Kidney epithelial cell (primary cell): ENCODE data around the gene PPP5C. TPM values are rescaled to one million over a fixed set of nuclear protein-coding genes. Genes with fewer than 3 reads are reported as not detected.

Experiments
- DNase-seq: peaks from one replicate; pipeline ENCODE4 v3.0.0-alpha.2; 2010; ENCODE audit warnings: low read depth
- H3K27me3 ChIP-seq: 2 replicates; pipeline ENCODE4 v1.6.0; 2011; ENCODE audit warnings: low read length; ENCODE audit not compliant: control insufficient read depth, insufficient read depth
- H3K36me3 ChIP-seq: 2 replicates; pipeline ENCODE4 v1.5.1; 2011; ENCODE audit warnings: low read length; ENCODE audit not compliant: control insufficient read depth, insufficient read depth
- H3K4me3 ChIP-seq: 2 replicates; pipeline ENCODE4 v1.5.1; 2011; ENCODE audit warnings: low read depth, mild to moderate bottlenecking, control low read depth, low read length
- CTCF ChIP-seq: IDR thresholded peaks from 2 replicates; pipeline ENCODE4 v1.5.1; 2011; ENCODE audit warnings: mild to moderate bottlenecking, moderate library complexity, low read length, control low read depth, inconsistent platforms; ENCODE audit not compliant: insufficient read depth, poor library complexity, severe bottlenecking
- total RNA-seq: library from RNA; depleted of rRNA; stranded (reverse); fragments of >200 nt; gene quantifications from 2 replicates; pipeline ENCODE4 v1.2.3, GENCODE V29; 2015

Gene PPP5C
- total RNA-seq, 1 donor from 2014 or later = 68.2 TPM

GRCh38 chr19:46384396-46384795 lies 37.5 kb downstream of the PPP5C start:
- H3K27me3 ChIP-seq = no peaks in the 10 kb centered on the region
- no peak overlapping the region for H3K4me3 ChIP-seq
- DNase-seq = no peak
- no peak for TF ChIP-seq CTCF
- peaks cover 5% of the 10 kb centered on the region for H3K36me3 ChIP-seq

- Histone ChIP-seq H3K27me3 (no peaks in the 10 kb centered on the region), H3K36me3 (peaks cover 5% of the 10 kb centered on the region), H3K4me3 (no peak overlapping the region)
- no peak for DNase-seq
- no peak for TF ChIP-seq CTCF
Observed at GRCh38 chr19:46385636-46386035, 38.7 kb downstream of the PPP5C start.

- Histone ChIP-seq H3K27me3 (no peaks in the 10 kb centered on the region), H3K4me3 (no peak overlapping the region), H3K36me3 (peaks cover 5% of the 10 kb centered on the region)
- TF ChIP-seq CTCF = no peak
- DNase-seq = no peak
Observed at GRCh38 chr19:46386151-46386550, 39.3 kb downstream of the PPP5C start.

- no peak overlapping the region for H3K4me3 ChIP-seq
- TF ChIP-seq CTCF = no peak
- H3K36me3 ChIP-seq = peaks cover 5% of the 10 kb centered on the region
- DNase-seq = no peak
- no peaks in the 10 kb centered on the region for H3K27me3 ChIP-seq
Observed at GRCh38 chr19:46386996-46387712, 40.3 kb downstream of the PPP5C start.

GRCh38 chr19:46387713-46388130 lies 40.8 kb downstream of the PPP5C start:
- no peak for TF ChIP-seq CTCF
- Histone ChIP-seq H3K27me3 (no peaks in the 10 kb centered on the region), H3K36me3 (peaks cover 5% of the 10 kb centered on the region), H3K4me3 (no peak overlapping the region)
- DNase-seq = no peak
